ENCODE measurements around the gene NMRK1. TPM values are rescaled to one million over a fixed set of nuclear protein-coding genes. Genes with fewer than 3 reads are reported as not detected.

Gene NMRK1
- polyA plus RNA-seq, 1 donor (not counting 4 experiments of a cell fraction or from before 2014, with no cell fraction given): 24.7 TPM

GRCh38 chr9:75083188-75083970 lies 4.6 kb downstream of the NMRK1 start:
- Histone ChIP-seq H3K4me1 (ENCODE audit: control insufficient read depth, extremely low read depth, insufficient read depth, low read length) (peaks cover 35% of the 10 kb centered on the region), H3K9me1 (ENCODE audit: control insufficient read depth, extremely low read depth, insufficient read depth, low read length) (no peaks in the 10 kb centered on the region), H3K27me3 (ENCODE audit: control insufficient read depth, extremely low read depth, insufficient read depth, low read length) (no peaks in the 10 kb centered on the region), H3K36me3 (ENCODE audit: control insufficient read depth in 2 of 2, extremely low read depth in 1 of 2, insufficient read depth in 2 of 2, low read length in 2 of 2) (peaks cover 7 to 9% of the 10 kb centered on the region in 2 experiments), H3K4me2 (ENCODE audit: control insufficient read depth, extremely low read depth, insufficient read depth, low read depth, low read length) (peak overlapping the region; percentile 65), H2AFZ (ENCODE audit: control insufficient read depth, low read length) (peak overlapping the region; percentile 64), H4K20me1 (ENCODE audit: control insufficient read depth, extremely low read depth, insufficient read depth, low read length) (no peaks in the 10 kb centered on the region), H3K4me3 (ENCODE audit: control insufficient read depth in 2 of 3, extremely low read depth in 1 of 3, insufficient read depth in 2 of 3, low read depth in 1 of 3, low read length in 3 of 3) (peak overlapping the region in 2 of 3 experiments; percentile 16 to 41), H3K9ac (ENCODE audit: control insufficient read depth, extremely low read depth, insufficient read depth, low read length) (peak overlapping the region; percentile 43), H3K79me2 (ENCODE audit: control insufficient read depth, insufficient read depth, low read length) (peaks cover 8% of the 10 kb centered on the region), H3K9me3 (ENCODE audit: control insufficient read depth, low read depth, low read length) (no peaks in the 10 kb centered on the region), H3K27ac (ENCODE audit: control insufficient read depth, insufficient read depth, low read length) (peak overlapping the region; percentile 68)
- dilution Hi-C loops (cut with MboI; ENCODE audit: extremely low pct_ligation_motif_present, low sequenced_read_pairs): no loop called here
- TF ChIP-seq CTCF (optimal IDR thresholded peaks at IDR 0.05 in 1 of 3, IDR thresholded peaks at IDR 0.05 in 1 of 3, conservative IDR thresholded peaks at IDR 0.05 in 1 of 3; ENCODE audit: extremely low read depth in 1 of 3, insufficient read depth in 2 of 3, low read length in 3 of 3) (peak; percentile 15 to 53 (median 20)), EZH2 (IDR thresholded peaks at IDR 0.05; ENCODE audit: low read length) (no peak)
- FAIRE-seq: peak; percentile 87
- DNase-seq (ENCODE audit: low read depth, low spot score): no peak

DNA sequence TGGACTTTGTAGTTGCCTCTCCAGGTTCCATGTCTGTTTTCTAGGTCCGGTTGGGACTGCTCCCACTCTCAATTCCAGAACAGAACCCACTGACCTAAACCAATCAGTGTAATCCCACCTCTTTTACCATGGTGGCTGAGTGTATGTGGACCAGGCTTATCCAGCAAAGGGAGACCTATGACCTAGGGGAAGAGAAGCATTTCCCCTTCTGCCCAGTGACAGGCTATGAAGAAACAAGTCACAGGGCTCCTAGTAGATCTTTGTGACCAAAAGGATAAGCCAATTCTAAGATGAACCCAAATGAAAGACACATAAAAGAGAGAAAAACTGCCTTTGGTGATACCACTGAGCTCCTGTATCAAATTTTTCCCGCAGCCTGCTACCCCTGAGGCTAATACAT lies 6.3 kb downstream of the NMRK1 start:
- no peak for FAIRE-seq
- Histone ChIP-seq H3K27ac (ENCODE audit: control insufficient read depth, insufficient read depth, low read length) (no peak overlapping the region), H3K79me2 (ENCODE audit: control insufficient read depth, insufficient read depth, low read length) (peaks cover 3% of the 10 kb centered on the region), H4K20me1 (ENCODE audit: control insufficient read depth, extremely low read depth, insufficient read depth, low read length) (no peaks in the 10 kb centered on the region), H3K4me1 (ENCODE audit: control insufficient read depth, extremely low read depth, insufficient read depth, low read length) (peaks cover 35% of the 10 kb centered on the region), H3K4me2 (ENCODE audit: control insufficient read depth, extremely low read depth, insufficient read depth, low read depth, low read length) (no peak overlapping the region), H3K9me3 (ENCODE audit: control insufficient read depth, low read depth, low read length) (no peaks in the 10 kb centered on the region), H3K27me3 (ENCODE audit: control insufficient read depth, extremely low read depth, insufficient read depth, low read length) (no peaks in the 10 kb centered on the region), H3K9ac (ENCODE audit: control insufficient read depth, extremely low read depth, insufficient read depth, low read length) (no peak overlapping the region), H3K9me1 (ENCODE audit: control insufficient read depth, extremely low read depth, insufficient read depth, low read length) (no peaks in the 10 kb centered on the region), H3K36me3 (ENCODE audit: control insufficient read depth in 2 of 2, extremely low read depth in 1 of 2, insufficient read depth in 2 of 2, low read length in 2 of 2) (peaks cover 7 to 9% of the 10 kb centered on the region in 2 experiments), H3K4me3 (ENCODE audit: control insufficient read depth in 2 of 3, extremely low read depth in 1 of 3, insufficient read depth in 2 of 3, low read depth in 1 of 3, low read length in 3 of 3) (no peak overlapping the region), H2AFZ (ENCODE audit: control insufficient read depth, low read length) (no peak overlapping the region)
- no peak for TF ChIP-seq EZH2 (IDR thresholded peaks at IDR 0.05; ENCODE audit: low read length)
- TF ChIP-seq CTCF (optimal IDR thresholded peaks at IDR 0.05 in 1 of 3, IDR thresholded peaks at IDR 0.05 in 1 of 3, conservative IDR thresholded peaks at IDR 0.05 in 1 of 3; ENCODE audit: extremely low read depth in 1 of 3, insufficient read depth in 2 of 3, low read length in 3 of 3): no peak
- DNase-seq (ENCODE audit: low read depth, low spot score): no peak
- dilution Hi-C loops (cut with MboI; ENCODE audit: extremely low pct_ligation_motif_present, low sequenced_read_pairs): no loop called here

Data from keratinocyte (primary cell).